ENCODE results near the gene ERBB4.

- no peak for TF ChIP-seq CTCF (IDR thresholded peaks at IDR 0.05)
- no peak for TF ChIP-seq POLR2A (IDR thresholded peaks at IDR 0.05)
These were observed 1004.0 kb downstream of the ERBB4 start for GRCh38 chr2:211534632-211535031.

Data from prostate gland (tissue), 2 donors.